HPDE6-E6E7 (cell line): ENCODE results near the gene MPEG1.

Experiments used
- DNase-seq: peaks from one replicate; pipeline ENCODE4 v3.0.0; 2011; ENCODE audit warnings: missing footprints; ENCODE audit errors: extremely low spot score

Gene MPEG1, protein sequence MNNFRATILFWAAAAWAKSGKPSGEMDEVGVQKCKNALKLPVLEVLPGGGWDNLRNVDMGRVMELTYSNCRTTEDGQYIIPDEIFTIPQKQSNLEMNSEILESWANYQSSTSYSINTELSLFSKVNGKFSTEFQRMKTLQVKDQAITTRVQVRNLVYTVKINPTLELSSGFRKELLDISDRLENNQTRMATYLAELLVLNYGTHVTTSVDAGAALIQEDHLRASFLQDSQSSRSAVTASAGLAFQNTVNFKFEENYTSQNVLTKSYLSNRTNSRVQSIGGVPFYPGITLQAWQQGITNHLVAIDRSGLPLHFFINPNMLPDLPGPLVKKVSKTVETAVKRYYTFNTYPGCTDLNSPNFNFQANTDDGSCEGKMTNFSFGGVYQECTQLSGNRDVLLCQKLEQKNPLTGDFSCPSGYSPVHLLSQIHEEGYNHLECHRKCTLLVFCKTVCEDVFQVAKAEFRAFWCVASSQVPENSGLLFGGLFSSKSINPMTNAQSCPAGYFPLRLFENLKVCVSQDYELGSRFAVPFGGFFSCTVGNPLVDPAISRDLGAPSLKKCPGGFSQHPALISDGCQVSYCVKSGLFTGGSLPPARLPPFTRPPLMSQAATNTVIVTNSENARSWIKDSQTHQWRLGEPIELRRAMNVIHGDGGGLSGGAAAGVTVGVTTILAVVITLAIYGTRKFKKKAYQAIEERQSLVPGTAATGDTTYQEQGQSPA

GRCh38 chr11:59212744-59213631 lies at the start of gene MPEG1:
Gene MPEG1, minus strand, starts transcription at chr11:59212927. Its CDS starts 62 bp downstream, at chr11:59212865.
- no peak for DNase-seq

GRCh38 chr11:59262177-59262818 lies 49.6 kb upstream of the MPEG1 start:
- no peak for DNase-seq

GRCh38 chr11:59261150-59261549 lies 48.4 kb upstream of the MPEG1 start:
- no peak for DNase-seq

- DNase-seq = no peak
Measured at GRCh38 chr11:59259867-59260475, 47.2 kb upstream of the MPEG1 start.

GRCh38 chr11:59259047-59259446 lies 46.3 kb upstream of the MPEG1 start:
- DNase-seq = no peak

DNA sequence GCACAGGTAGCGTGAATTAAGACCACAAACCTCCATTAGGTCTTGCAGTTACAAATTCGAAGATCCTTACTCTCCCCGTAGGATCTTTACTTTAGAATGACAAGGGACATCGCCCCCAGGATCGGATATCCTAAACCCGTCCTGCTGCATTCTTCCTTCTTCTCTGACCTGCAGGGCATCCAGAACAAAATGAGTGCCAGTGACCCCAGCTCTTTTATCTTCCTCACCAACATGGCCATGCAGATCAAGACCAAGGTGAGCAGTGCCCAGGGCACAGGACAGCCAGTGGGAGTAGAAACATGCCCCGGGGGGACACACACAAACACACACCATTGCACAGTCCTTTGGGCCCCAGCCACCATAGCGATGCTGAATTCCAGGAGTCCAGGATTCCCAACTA lies 42.6 kb upstream of the MPEG1 start:
- DNase-seq = no peak

- DNase-seq = no peak
Measured at GRCh38 chr11:59254286-59254685, 41.6 kb upstream of the MPEG1 start.

DNA sequence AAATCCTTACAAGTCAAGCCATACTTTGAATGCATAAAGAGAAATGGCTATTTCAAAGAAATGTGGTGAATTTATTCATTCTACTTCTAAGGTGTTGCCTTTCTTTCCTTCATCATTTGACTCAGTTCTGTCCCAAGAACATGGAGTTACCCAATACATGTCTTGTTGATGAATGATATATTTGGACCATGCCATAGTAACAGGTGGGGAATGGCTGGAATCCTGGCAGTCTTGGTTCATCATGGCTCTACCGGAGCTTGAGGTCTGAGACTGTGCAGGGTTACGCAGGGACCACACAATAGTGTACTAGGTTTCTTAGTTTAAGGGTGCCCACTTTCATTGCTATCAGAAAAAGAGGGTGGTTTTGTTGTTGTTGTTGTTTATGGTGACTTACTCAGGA lies 40.3 kb upstream of the MPEG1 start:
- DNase-seq = no peak

DNA sequence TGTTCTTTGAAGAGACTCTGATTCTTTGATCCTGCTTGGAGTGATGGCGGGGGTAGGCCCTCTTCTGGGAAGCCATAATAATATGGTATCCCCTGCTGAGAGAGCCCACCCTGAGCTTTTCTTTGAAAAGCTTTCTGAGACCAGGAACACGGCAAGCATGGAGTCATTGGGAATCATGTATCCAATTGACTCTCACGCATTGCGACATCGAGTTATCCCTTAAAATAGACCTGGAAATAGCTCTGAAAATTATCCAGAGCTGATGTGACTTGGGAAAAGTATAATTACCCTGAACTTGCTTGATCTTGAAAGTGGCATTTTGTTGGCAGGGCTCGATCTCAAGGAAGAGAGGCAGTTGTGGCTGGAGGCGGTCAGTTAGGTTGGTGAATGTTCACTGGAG lies 36.8 kb upstream of the MPEG1 start:
- no peak for DNase-seq

GRCh38 chr11:59247531-59248227 lies 35.0 kb upstream of the MPEG1 start:
- no peak for DNase-seq

DNA sequence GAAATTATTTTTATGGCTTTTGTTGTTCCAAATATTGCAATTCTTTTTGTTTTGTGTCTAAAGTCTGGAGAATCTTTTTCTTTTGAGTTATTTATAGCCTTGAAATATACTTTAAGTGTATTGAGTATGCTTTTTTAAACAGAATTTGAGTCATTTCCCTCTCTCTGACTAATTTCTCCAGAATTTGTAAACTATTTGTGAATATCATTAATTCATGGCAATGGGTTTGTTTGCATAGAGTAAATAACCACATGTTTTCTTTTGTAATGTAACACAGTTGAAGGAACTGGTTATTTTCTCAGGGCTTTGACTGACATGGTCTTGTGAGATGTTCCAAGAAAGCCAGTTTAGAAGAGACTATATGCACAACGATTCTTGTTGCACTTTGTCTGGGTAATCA lies 30.9 kb upstream of the MPEG1 start:
- no peak for DNase-seq

DNA sequence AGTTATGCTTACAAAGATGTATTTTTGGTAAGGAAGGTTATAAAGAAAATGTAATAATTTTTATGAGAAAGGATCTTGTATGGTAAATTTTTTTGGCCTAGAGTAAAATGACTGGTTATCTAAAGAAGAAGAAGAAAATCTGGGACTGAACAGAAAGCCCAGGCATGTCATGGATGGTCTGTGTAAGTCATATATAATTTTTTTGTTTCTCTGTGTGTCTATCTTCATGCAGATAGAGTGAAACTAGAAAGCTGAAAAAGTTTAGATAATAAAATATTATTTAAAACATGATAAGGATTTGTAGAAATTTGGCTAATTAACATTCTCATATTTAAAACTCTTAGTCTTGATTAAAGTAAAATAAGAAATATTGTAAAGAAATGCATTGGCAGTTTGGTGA lies 27.6 kb upstream of the MPEG1 start:
- no peak for DNase-seq

DNA sequence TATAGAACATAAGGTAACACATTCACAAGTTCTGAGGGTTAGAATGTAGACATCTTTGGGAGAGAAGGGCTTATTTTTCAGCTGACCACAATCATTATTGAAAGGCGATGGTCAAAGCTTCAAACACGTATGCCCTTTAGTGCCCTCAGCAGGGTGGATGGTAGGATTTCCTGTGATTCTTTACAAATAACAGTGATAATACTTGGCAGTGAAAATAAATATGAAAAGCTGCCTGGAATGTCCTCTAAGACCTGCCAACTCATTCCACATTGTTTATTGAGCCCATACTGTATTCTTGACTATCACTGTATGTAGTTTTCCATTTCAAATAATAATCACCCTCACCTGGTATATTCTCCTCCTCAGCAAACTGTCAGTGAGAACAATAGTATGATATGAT lies 13.7 kb upstream of the MPEG1 start:
- no peak for DNase-seq

DNA sequence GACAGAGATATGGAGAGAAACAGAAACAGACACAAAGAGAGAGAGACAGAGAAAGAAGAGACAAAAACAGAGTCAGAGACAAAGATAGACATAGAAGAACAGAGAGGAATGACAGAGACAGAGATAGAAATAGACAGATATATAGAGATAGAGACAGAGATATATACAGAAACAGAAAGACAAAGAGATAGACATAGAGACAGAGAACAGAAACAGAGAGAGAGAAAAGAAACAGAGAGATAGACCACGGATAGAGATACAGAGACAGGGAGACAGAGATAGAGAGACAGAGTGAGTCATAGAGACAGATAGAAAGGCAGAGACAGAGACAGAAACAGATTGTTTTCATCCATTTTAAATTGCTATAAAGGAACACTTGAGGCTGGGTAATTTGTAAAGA lies 12.3 kb upstream of the MPEG1 start:
- DNase-seq = no peak

DNA sequence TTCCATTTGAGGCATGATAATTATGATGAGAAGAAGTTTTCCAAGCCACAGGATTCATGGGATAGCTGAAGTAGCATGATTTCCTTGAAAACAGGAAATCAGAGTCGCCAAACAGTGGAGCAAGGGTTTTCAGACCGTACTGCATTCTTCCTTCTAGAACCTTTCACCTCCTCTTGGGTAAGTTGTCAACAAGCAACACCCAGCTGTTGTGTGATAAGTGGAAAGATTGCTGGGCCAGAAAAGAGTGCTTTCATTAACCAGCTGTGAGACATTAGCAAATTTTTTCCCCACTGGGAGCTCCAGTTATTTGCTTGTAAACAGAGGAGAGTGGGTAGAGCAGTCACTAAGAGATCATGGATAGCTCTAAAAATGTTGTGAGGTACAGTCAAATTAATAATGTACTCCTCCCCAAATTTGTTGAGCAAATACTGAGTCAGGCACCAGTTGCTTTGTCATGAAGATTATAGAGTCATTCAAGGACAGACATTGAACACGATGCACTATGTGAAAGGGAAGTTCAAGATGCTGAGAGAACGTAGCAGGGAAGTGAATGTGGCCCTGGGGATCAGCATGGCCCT lies 11.7 kb upstream of the MPEG1 start:
- DNase-seq = no peak

GRCh38 chr11:59223611-59224010 lies 10.9 kb upstream of the MPEG1 start:
- no peak for DNase-seq

GRCh38 chr11:59223177-59223576 lies 10.4 kb upstream of the MPEG1 start:
- DNase-seq = no peak

DNA sequence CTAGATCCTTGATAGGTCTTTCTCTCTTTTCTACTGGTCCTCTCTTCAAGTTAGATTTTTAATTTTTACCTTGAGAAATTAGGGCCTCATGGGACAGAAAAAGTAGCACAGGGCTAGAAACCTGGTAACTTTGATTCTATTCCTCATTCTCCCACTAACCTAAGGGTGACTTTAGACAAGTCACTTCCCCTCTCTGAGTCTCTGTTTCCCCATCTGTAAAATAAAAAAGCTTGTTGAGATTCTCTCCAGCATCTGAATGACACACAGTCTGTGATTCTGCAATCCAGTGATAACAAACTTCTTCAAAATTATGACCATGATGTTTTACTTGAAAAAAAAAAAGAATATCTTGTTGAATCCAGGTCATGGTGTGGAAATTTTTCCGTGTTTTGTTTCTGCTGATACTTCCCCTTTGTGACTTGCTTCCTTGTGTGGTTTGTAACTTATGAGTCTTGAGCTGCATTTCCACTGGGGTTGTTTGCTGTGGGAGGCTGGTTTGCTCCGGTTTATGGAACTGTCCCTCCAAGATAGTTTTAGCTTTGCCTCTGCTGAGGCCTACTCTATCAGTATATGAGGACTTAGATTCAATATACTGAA lies 9.8 kb upstream of the MPEG1 start:
- DNase-seq = no peak

DNA sequence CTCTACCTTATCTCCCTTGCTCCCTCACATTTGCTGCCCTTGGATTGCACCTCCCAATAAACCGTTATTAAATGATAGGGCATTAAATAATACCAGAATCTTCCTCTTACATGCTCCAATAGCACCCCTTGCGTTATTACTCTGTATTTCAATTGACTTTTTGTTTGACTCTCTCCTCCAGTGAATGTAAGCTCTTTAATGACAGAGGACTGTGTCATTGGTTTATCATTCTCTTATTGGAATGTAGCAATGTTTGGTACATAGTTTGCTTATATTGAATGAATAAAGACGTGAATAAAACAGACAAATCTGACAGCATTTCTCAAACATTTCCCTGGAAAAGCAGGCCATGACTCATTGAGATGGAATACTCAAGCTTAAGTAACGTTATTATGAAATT lies 8.7 kb upstream of the MPEG1 start:
- no peak for DNase-seq

GRCh38 chr11:59219836-59220235 lies 7.1 kb upstream of the MPEG1 start:
- no peak for DNase-seq
